Anterior cingulate cortex (tissue), 58 donors: ENCODE data around the gene HMX2.

ENCODE experiments used
- DNase-seq, 58 donors: peaks; one replicate each; lab custom pipeline; 2025; lab: John Stamatoyannopoulos, UW

Gene HMX2

DNA sequence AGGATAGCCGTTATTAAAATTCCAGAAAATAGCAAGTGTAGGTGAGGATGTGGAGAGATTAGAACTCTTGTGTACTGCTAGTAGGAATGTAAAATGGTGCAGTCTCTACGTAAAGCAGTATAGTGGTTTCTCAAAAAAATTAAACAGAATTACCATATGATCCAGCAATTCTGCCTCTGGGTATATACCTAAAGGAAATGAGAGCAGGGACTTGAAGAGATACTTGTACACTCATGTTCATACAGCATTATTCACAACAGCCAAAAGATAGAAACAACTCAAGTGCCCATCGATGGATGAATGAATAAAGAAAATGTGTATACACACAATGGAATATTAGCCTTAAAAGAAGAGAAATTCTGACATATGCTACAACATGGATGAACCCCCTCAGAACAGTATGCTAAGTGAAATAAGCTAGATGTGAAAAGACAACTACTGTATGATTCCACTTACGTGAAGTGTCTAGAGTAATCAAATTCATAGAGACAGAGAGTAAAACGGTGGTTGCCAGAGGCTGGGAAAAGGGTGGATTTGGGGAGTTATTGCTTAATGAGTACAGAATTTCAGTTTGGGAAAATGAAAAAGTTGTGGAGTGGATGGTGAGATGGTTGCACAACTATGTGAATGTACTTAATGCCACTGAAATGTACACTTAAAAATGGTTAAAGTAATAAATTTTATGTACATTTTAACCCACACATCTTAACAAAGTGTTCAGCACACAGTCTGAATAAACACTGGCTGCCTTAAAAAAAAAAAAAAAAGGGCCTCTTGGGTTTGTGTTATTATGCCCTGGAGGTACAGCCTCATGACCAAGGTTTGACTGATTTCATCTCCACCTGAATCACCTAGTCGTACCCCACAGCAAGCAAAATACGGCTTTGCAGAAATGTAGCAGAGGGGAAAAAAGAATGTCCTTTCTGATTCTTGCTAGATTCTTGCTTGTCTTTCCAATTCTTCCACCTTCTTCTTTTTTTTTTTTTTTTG lies 32.5 kb downstream of the HMX2 start:
- DNase-seq = no peak

- no peak for DNase-seq
Observed at GRCh38 chr10:123183724-123184123, 35.8 kb downstream of the HMX2 start.

GRCh38 chr10:123187781-123188180 lies 39.8 kb downstream of the HMX2 start:
- DNase-seq = no peak

DNA sequence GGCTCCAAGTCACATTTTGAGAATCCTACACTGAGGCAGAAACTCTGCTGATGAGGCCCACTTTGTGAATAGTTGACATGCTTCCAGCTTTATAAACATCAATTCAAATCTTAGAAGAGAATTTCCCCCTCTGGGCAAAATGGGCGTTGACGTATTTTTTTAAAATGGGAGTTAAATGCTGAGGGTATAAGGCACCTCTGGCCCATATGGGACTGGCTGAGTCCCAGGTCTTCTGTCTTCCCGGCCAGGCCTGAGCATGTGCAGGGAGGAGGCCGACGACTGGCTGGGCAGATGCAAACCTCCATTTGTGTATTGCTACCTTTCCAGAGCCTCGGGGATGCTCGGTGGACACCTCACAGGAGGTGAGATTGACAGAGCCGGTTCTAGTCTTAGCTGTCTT lies 44.0 kb downstream of the HMX2 start:
- no peak for DNase-seq

DNA sequence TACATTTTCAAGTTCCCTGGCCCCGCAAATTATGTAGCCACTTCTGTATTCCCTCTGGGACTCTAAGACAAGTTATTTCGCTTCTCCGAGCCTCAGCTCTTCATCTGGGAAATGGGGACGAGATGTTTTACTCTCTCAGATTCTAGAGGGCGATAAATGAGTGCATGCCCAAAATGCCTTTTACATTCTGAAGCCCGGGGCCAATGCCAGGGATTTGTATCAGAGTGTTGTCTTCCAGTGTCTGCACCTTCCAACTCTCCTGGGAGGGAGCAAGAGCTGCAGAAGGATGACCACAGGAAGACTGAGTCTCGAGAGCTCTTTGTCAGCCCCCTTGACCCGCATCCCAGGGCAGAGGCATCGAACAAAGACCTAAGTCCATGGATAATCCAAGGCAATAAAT lies 46.1 kb downstream of the HMX2 start:
- DNase-seq = no peak
